GM18867 (cell line): ENCODE results near the gene DCAF8.
A peak's percentile ranks its signal among the peaks of the same experiment; 100 is the strongest.

Experiments
- ATAC-seq: cut with Tn5 transposase; IDR thresholded peaks from one replicate; pipeline ENCODE4 v1.9.1; 2021; ENCODE audit warnings: mild to moderate bottlenecking, moderate library complexity; ENCODE audit not compliant: unreplicated experiment

The DCAF8 gene

DNA sequence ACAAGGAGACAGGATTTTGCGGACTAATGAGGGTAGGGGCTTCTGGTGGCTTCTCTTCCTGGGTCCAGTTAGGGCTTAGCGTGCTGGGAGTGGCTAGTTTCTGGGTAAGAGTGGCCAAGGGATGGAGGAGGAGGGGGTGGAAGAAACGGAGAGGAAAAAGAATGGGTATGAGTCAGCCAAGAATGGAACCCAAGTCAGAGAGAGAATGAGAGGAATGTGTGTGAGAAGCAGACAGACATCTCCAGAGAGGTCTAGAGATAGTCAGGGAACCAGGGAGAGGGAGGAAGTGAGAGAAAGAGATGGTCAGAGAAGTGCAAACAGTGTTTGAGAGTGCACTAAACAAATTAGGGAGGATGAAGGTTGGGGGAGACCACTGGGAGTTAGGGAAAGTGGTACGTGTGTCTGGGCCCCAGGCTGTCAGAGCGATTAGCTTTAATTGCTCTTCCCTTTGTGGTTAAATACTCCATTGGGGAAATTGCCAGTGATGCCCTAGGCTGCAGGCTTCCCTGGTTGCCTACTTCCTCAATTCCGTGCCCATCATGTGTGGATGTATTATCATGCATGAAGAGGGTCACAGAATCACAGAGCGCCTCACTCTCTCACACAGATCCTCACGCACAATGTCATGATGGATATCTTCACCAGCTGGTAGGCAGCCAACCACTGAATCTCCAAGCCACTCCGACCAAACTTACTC is 55.8 kb downstream of the DCAF8 start:
- ATAC-seq: no peak

DNA sequence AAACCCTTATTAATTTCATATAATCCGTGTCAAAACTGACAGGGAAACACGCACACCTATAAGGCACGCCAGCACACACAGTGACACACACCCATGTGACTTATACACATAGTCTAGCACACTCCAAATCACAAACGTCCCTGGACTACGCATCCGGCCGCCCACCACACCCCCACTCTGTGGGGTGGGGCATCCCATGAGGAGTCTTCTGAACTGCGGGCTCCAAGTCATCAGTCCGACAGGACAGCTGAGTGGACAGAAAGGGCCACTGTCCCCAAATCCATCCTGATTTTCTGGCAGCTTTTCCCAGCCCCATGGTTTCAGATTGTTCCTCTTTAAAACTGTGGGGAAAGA is 56.3 kb downstream of the DCAF8 start:
- ATAC-seq: peak; percentile 34

DNA sequence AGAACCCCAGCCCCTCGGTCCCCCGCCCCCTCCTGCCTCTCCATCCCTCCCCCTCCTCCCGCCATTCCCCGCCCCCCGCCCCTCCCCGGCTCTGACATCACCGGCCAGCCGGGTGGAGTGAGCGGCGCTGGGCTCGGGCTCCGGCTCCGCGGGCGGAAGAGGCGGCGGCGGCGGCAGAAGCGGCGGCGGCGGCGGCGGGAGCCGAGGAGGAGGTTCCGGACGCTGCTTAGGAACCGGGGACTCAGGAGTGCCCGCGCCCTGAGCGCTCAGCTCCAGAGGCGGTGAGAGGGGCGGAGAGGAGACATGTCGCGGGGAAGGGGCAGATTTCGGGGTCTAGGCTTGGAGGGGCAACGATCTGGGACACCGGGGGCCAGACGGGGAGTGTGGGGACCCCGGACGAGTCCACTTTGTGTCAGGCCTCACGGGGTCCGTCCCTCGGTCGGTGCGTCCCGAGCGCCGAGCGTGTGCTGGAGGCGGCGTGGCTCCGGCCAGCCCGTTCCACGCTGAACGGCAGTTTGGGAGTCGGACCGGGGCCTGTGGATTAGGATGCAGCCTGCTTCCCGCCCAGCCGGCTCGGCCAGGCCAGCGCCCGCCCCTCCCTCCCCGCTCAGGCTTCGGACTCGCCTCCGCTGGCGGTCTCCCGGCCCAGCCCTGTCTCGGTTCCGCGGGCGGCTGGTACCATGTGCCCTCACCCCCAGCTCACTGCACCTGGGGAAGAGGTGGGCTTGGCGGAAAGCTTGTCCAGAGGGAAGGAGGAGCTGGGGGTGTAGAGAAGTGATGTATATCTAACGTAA is 56.9 kb downstream of the DCAF8 start, which contains the start of gene PEA15:
Gene PEA15, plus strand, starts transcription at position 143 of the 794 bp plus-strand sequence. CDS start 6,161 bp downstream, outside the sequence.
- peak; percentile 48 for ATAC-seq

DNA sequence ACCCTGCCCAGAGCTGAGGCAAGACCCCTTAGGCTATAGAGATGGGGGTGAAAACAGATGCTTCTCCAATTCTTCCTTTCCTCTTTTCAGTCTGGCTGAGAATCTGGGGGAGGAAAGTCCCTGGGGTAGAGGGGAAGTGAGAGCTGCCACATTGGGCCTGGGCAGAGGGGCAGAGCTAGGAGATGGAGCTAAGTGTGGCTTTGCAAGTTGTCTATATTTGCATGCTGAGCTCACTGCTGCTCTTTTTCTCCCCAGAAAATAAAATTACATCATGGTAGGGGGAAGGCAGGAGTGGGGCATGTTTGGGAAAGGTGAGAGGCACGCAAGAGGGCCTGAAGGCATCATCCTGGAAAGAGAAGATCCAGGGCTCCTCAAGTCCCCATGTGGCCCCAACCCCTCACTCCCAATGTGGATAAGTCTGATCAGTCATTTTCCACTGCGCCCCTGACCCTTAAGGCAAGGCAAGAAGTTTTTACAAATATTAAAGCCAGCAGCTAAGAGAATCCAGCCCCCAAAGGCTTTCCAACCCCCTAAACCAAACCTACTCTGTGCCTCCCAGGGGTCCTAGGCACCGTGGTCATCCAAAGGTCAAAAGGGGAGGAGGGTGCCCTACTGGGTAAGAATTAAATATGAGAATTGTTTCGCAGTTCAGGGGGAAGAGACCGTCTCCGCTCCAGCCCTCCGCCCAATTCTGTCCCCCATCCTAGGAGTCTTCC is 57.7 kb downstream of the DCAF8 start:
- peak; percentile 73 for ATAC-seq

DNA sequence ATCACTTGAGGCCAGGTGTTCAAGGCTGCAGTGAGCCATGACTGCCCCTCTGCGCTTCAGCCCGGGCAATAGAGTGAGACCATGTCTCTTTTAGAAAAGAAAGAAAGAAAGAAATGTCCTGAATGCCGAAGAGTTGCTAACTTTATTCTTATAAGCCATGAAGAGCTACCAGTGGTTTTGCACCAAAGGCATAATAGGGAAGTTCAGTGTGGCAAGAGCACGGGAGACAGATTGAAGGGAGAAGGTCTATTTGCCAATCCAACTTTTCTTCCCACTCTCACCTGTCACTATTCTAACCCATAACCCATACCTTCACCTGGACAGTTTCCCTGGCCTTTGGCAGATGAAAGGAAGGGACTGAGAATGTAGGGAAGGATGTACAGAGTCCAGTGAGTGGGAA is 61.6 kb downstream of the DCAF8 start:
- ATAC-seq: no peak

DNA sequence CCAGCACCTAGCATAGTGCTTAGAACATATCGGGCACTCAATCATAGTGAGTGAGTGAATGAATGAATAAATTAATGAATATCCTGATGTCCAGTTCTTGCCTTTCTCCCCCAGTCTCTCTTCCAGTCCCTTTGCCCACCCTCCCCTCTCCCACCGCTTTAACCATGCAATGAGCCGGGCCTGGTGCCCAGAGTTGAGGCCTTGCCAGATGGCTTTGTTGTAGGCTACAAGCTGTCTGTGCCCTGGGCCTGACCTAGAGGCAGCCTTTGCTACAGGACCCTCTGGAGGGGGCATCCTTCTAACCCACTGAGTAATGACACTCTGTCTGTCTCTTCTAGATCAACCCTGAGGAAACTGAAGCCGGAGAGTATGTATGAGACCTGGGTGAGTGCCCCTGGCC is 65.1 kb downstream of the DCAF8 start:
- no peak for ATAC-seq

DNA sequence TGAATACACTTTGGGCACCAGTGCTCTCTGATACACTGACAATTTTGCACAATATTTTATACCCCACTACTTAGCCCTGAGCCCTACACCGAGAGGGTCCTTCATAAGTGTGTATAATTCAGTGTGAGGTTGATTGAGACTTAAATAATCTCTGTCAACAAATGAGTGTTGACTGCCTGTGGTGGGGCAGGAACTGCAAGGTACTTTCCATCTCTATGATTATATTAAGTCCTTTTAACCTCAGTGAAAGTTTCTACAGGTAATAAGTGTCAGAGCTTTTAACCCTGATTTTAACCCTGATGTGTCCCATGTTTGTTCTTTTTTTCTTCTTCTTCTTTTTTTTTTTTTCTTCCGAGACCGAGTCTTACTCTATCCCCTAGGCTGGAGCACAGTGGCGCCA is 66.2 kb downstream of the DCAF8 start:
- no peak for ATAC-seq

DNA sequence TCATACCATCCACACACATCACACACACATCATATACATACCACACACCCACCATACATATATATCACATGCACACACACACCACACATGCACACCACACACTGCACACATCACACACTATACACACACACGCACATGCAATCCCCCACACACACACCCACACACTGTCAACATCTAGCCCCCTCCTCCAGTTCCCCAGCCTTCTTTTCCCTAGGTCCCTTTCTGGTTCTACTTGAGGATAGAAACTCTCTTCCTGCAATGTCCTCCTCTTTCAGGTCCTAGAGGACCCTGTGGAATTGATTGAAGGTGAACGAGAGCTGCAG is 67.7 kb downstream of the DCAF8 start:
- no peak for ATAC-seq

DNA sequence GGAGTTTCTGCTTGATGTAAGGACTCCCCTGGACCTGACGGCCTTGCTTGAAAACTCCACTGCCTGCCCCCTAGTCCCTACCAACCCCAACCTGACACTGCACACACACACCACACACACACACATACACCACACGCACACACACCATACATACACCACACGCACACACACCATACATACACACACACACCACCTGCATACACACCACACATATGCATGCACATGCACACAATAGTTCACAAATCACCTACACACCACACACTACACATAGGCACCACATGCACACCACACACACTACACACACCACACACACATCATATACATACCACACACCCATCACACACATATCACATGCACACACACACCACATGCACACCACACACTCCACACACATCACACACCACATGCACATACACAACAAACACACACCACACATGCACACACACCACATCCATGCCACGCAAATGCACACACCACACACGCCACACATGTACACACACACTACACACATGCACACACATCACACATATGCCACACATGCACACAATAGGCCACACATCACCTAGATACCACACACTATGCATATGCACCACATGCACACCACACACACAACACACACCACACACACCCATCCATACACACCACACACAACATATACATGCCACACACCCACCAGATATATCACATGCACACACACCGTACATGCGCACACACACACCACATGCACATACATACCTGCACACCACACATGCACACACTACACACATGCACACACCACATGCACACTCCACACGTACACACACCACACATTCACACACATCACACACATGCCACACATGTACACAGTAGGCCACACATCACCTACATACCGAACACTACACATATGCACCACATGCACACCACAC is 68.3 kb downstream of the DCAF8 start:
- no peak for ATAC-seq

DNA sequence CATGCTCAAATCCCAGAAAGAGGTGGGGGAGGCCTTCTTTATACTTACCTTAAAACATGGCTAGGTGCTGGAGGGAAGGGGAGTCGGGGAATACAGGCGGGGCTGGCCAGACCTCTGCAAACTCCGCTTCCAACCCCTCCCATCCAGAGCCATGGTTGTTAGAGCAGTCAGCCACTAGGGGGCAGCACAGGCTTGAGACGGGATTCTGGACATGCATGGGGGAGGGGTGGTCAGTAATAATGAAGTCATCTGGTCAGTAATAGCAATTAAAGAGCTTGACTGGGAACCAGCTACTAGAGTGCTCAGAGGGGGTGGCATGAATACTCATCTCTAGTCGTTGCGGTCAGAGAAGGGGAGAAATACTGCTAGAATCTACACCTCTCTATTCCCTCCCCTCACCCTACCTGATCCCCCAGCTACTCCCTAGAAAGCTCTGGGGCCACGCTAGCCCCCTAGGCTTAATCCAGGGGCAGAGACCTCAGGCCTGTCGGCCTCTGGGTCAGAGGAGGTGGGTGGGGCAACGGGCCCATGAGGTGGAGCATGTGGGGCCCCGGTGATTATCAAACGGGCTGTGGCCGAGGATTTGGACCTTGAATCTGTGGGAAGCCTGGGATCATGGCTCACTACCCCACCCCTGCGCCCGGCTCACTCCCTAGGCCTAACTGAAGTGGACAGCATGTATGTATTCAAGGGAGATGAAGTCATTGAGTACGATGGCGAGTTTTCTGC is 69.1 kb downstream of the DCAF8 start:
- ATAC-seq: peak; percentile 67

DNA sequence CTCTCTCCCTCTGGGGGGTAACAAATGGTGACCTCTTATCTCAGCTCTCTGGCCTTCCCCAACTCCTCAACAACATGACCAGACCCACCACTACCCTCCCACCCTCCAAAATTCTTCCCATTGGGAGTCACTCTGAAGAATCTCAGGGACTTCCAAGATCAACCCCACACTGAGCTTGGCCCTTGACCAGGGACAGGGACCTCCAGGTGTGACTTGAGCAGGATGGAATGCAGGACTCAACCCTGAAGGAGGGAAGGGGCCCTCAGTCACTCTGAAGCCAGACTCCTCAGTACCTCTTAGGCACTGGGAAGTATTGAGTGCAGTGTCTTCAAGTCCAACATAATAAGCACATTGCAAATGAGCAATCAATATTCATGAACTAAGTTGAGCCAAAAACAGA is 70.1 kb downstream of the DCAF8 start:
- no peak for ATAC-seq

DNA sequence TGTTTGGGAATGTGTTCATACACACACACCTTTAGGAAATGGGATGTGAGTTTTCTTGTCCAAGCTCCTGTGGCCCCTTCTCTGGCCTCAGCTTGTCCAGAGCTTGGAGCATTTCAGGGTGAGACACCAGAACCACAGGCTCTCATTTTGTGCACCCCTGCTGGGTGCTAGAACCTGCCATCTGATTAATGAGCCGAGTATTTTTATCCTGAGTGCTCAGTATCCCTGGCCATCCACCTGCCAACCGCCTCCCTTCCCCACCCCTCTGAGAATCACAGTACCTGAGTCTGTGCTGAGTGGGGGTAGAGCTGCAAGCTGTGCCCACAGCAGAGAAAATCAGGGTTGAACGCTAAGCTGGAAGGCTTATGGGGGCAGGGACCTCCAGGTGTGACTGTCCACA is 70.6 kb downstream of the DCAF8 start:
- no peak for ATAC-seq

DNA sequence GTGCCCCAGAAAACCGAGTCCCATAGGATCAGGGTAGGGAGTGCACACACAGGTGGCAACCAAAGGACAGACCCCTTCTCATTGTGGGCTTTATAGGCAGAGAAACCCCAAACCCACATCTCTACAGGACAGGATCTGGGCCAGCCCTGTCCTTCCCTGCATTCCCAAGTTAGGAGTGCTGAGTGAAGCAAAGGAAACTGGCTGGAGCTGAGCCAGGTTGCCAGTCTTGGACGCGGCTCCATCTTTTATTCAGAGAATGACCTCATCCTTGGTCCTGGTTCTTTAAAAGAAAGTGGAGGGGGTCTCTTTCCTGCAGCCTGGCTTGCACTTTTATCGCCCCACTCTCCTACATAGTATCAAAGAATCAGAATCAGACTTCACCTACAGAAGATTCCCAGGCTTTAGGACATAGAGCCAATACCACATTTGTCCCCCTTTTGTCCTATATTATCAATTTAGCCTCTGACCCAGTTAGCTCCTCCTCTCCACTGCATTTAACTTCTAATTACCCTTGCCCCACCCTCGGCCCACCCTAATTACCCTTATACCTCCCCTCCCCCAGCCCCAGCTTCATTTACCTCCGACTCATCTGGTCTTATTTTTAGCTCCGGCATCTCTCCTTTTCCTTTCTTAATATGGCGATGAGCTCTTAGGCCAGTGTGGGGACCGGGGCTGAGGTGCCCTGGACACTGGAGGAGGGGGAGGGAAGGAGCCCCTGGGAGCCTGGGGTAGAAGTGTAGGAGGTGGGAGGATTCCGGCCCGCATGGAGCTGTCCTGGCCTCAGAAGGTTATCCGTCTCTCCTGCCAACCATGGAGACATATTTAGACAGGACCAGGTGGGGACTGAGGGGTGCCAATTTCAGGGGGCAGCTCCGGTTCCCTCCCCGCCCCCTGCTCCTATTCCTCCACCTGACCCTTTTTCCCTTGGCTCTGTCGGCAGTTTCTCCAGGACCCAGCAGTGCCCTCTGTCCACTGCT is 72.4 kb downstream of the DCAF8 start, which contains the start of gene CASQ1:
Gene CASQ1, plus strand, starts transcription at position 927 of the 977 bp plus-strand sequence. CDS start 177 bp downstream, outside the sequence.
- ATAC-seq: no peak

DNA sequence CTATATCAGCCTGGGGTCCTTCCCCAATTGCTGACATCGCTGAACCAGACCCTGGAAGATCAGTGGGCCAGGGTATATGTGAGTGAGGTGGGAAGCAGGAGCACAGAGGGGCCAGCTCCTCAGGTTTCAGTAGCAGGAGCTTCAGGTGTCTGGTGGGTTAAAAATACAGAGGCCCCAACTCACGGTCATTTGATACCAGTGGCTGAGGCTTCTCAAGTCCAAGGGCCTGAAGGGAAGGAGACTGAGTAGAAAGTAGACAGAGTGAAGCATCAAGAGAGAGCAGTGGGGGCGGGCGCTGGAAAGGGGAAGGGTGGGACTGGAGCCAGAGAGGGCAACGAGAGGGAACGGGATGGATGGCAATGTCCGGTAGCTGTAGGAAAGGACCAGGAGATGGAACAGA is 74.0 kb downstream of the DCAF8 start:
- no peak for ATAC-seq

DNA sequence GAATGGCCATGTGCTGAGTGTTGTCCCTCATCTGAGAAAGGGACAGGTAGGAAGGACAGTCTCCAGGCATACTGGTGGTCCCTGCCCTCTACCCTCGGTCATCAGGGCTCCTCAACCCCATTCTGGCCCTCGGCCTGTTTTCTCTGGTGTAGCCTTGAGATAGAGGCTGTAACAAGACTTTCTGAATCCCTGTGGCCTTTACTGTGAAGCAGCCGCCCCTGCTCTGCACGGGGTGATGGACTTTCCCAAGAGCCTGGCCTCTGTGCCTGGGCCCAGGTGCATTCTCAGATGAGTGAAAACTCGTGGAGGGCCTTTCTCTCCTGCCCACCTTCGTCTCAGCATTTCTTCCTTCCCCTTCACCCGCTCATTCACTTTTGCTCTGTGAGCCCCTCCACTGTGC is 74.9 kb downstream of the DCAF8 start:
- ATAC-seq: no peak

DNA sequence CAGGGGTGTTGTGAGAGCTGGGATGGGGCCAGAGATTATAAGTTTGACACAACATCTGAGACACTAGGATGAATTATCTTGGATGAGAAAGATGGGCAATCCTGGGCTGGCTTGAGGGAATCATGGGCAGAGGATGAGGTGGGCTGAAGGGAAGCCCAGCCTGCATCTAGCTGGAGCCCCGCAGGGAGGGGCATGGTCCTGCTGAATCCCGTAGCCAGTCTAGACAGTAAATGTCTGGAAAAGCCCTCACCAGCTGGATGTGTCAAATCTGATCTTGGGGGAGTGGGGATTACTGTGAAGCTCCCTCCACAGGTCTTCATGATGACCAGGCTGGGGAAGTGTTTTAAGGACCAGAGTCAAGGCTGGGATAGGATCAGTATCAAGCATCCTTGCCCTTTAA is 75.6 kb downstream of the DCAF8 start:
- no peak for ATAC-seq

DNA sequence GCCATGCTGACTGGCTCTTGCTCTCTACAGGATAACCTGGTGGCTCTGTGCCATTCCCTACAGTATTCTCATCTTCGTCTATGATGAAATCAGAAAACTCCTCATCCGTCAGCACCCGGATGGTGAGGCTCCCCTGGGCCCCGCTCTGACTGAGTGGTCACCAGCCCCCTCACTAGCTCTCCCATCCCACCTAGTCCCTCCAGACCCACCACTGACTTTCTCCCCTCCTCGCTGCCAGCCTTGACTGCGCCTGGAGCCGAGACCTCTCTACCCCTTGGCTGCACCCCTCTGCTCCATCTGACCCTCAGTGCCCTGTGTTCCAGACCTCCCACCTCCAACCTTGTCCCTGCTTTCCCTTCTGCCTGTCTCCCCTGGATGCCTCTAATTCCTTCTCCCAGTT is 76.1 kb downstream of the DCAF8 start:
- ATAC-seq: no peak

DNA sequence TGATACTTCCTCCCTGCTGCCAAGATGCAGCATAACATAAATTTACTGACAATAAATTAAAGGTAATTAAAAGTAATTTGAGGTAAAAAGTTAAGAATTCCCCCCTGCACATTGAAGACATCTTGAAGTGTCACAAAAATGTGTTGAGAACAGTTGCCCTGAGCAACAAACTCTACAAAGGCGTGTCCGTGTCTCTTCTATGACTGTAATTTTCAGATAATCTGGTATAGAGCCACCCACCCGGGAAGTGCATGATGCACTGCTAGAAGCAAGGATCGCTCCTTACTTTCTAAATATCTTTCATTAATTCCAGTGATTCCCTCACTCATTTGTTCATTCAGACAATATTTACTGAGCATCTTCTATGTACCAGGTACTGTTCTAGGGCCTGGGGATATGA is 83.0 kb downstream of the DCAF8 start:
- no peak for ATAC-seq

DNA sequence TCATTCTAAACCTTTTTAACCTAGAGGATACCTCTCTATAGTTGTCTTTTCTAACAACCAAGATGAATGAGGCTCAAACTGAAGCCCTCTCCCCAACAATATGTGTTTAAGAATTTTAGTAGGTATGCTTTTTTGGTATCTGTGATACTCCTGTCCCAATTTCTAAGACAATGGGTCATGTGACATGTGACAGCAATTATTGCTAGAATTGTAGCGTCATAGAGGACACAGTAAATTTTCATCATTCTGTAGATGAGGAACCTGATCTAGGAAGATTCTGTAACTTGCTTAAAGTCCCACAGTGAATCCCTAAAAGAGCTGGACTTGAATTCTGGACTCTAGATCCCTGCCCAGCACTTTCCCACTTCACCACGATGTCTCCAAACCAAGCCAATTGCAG is 83.6 kb downstream of the DCAF8 start:
- ATAC-seq: no peak
